Measurements from ENCODE around the gene FLRT2.

Gene FLRT2

GRCh38 chr14:85530626-85531025 lies 682 bp downstream of the FLRT2 start:
- DNase-seq (ENCODE audit: low read depth in 2 of 3, low spot score in 2 of 3): no peak

GRCh38 chr14:85531141-85531586 lies 1.2 kb downstream of the FLRT2 start:
- DNase-seq (ENCODE audit: low read depth in 2 of 3, low spot score in 2 of 3): no peak

GRCh38 chr14:85531587-85532373 lies 1.8 kb downstream of the FLRT2 start:
- no peak for DNase-seq (ENCODE audit: low read depth in 2 of 3, low spot score in 2 of 3)

GRCh38 chr14:85532374-85533022 lies 2.6 kb downstream of the FLRT2 start:
- DNase-seq (ENCODE audit: low read depth in 2 of 3, low spot score in 2 of 3): no peak

GRCh38 chr14:85533023-85533860 lies 3.3 kb downstream of the FLRT2 start:
- no peak for DNase-seq (ENCODE audit: low read depth in 2 of 3, low spot score in 2 of 3)

DNA sequence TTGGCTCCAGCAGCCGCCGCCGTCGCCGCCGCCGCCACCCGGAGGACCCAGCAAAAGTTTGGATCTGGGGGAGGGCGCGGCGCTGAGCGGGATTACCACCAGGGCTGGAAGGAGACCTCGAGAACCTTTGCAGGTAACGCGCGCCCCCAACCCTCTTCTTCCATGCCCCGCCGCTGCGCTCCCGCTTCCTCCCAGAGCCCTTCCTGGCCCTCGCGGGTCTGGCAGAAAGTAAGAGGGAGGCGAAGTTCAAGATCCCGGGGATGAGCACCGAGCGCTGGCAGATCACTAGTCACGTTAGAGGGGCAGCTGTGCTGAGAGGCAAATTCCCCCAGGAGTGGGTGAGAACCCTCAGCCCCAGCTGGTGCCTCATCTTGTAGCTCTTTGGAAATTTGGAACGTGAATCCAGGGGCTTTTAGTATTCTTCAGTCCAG lies 3.9 kb downstream of the FLRT2 start:
- DNase-seq (ENCODE audit: low read depth in 2 of 3, low spot score in 2 of 3): no peak

GRCh38 chr14:85534458-85535293 lies 4.7 kb downstream of the FLRT2 start:
- DNase-seq (ENCODE audit: low read depth in 2 of 3, low spot score in 2 of 3): no peak

- DNase-seq (ENCODE audit: low read depth in 2 of 3, low spot score in 2 of 3): no peak
Measured at GRCh38 chr14:85535321-85535720, 5.4 kb downstream of the FLRT2 start.

DNA sequence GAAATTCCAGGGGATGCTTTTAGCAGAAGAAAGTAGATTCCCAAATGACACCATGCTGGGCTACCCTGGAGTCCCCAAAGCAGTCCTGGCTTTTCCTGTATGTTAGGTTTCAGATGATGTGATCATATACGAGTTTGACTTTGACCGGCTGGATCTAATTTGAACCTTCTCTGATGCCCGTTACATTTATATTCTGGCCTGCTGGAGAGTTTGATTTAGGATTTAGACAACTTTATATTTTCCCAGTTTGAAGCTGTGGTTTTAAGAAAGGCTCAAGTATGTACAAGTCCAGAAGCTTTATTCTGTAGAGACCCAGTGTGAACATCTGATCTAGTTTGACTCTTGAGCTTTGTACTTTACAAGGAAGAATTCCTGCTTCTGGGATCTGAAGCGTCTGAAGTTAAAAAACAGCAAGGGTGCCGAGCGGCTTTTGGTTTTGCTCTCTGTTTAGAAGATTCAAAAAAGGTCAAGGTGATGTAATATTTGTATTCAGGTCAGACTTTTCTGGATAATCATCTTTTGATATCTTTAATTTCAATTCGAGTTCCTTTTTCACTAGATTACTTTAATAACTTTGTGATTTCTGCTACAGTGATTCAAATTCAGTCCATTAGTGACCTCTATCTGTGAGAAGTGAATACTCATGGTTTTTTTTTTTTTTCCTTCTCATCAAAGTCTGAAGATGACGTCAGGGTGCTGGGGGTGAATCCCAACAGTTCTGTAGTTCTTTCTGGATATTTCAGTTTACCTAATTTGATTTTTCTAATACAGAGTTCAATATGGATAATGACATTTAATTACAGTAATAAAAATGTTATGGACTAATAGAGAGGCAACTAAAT lies 6.3 kb downstream of the FLRT2 start:
- no peak for DNase-seq (ENCODE audit: low read depth in 2 of 3, low spot score in 2 of 3)

DNA sequence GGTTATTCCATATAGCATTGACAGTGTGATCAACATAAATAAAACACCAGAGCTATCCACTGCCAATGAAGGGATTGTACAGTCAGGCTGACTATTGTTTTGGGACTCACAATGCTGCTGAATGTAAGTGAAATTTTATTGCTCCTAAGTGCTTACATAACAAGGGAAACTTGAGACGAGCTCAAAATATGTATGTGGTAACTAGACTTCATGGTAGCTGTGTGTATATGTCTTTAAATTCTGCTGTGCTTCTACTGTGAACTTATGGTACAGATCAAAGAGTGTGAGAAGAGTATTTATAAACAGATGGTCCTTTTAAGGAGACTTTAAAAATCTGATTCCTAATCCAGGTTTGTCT lies 6.9 kb downstream of the FLRT2 start:
- no peak for DNase-seq (ENCODE audit: low read depth in 2 of 3, low spot score in 2 of 3)

GRCh38 chr14:85537526-85537925 lies 7.6 kb downstream of the FLRT2 start:
- DNase-seq (ENCODE audit: low read depth in 2 of 3, low spot score in 2 of 3): no peak

GRCh38 chr14:85538636-85539035 lies 8.7 kb downstream of the FLRT2 start:
- DNase-seq (ENCODE audit: low read depth in 2 of 3, low spot score in 2 of 3): no peak

DNA sequence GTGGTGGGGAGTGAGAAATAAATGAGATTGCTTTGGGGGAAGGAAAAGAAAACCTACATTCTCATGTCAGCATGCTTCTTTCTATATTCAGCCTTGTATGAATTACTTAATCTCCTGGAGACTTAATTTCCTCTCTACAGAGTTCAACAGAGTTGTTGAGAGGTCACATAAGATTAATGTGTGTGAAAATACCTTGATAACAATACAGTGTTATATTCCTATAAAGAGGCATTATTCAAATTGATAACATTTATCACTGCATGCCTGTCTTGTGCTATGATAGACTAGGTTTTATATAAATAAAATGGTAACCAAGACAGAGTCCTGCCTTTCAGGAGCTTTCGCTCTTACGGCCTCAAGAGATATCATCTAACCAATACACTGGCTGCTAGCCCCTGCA lies 9.6 kb downstream of the FLRT2 start:
- no peak for DNase-seq (ENCODE audit: low read depth in 2 of 3, low spot score in 2 of 3)

DNA sequence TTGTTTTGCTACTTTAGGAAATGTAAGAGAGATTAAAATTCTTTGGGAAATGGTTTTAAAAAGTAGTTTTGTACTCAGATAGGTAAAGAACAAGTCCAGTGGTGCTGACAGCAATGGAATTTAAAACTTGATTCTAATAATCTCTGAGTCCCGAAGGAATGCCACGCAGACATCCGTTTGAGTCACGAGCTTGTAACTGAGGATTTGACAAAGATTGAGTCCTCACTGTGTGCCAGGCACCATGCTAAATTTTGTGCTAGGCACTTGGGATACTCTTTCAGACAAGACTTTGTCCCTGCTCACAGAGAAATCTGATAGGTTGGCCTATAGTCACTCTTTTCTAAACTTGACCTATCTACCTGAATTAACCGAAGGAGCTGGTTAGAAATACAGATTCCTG lies 12.7 kb downstream of the FLRT2 start:
- DNase-seq (ENCODE audit: low read depth in 2 of 3, low spot score in 2 of 3): no peak

- no peak for DNase-seq (ENCODE audit: low read depth in 2 of 3, low spot score in 2 of 3)
Measured at GRCh38 chr14:85545738-85546137, 15.8 kb downstream of the FLRT2 start.

DNA sequence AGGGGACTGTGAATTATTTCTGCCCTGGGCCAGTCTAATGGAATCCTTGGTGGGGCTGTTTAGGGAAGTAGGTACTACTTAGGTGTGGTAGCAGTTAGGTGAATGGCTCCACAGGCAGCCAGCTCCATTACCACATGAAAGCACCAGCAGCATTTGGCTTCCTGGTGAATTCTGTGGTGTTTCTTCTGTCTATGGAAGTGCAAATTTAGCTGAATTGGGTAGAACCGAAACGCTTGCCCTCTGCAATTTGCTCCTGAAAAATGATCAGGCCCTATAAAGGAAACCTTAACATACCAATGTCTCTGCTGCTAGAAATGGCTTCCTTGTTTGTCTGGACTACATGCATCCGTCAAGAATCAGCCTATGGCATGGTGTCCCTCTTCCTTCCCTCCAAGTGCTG lies 16.4 kb downstream of the FLRT2 start:
- DNase-seq (ENCODE audit: low read depth in 2 of 3, low spot score in 2 of 3): no peak

DNA sequence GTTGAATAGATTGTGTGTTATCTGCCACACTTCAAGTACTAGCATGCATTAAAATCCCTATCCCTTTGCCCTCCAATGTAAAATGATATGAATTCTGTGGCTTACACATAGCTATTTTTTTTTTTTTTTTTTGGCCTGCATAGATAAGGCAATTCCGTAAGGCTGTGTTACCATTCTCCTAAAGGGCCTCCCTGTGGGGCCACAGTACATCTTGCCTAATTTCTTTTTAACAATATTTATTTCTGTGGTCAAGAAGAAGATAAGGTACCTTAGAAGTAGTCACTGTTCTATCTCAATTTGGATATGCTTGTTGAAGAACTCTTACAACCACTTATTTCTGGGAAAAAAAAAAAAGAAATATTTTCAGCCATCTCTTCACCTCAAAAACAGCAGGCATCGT lies 19.8 kb downstream of the FLRT2 start:
- DNase-seq (ENCODE audit: low read depth in 2 of 3, low spot score in 2 of 3): no peak

- no peak for DNase-seq (ENCODE audit: low read depth in 2 of 3, low spot score in 2 of 3)
Measured at GRCh38 chr14:85554106-85554505, 24.2 kb downstream of the FLRT2 start.

DNA sequence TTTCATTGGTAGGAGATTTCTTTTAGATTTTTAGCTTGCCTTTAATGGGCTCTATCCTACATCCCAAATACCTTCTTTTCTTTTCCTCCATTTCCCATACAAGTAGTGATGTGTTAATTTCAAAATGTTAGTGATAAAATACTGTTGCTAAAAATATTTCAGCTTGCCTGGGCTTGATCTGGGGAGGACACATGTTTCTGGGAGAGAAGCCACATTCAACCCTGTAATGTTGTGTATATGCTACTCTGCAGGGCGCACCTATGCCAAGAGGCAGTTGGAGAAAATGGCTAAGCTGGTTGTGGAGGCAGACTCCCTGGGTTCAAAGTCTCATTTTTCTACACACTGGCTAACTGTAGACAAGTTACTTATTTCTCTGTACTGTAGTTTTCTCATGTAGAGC lies 26.3 kb downstream of the FLRT2 start:
- DNase-seq (ENCODE audit: low read depth in 2 of 3, low spot score in 2 of 3): no peak

- DNase-seq (ENCODE audit: low read depth in 2 of 3, low spot score in 2 of 3): no peak
Measured at GRCh38 chr14:85558505-85558904, 28.6 kb downstream of the FLRT2 start.

Measured in activated CD8-positive, alpha-beta memory T cell treated with anti-CD3 and anti-CD28 coated beads for 48 hours (primary cell).